GM19467 (cell line): ENCODE measurements around the gene ABCB9.
A peak's percentile ranks its signal among the peaks of the same experiment; 100 is the strongest.

Experiments
- ATAC-seq: cut with Tn5 transposase; IDR thresholded peaks from one replicate; pipeline ENCODE4 v1.9.1; 2021; ENCODE audit warnings: mild to moderate bottlenecking, moderate library complexity; ENCODE audit not compliant: unreplicated experiment

Gene ABCB9

DNA sequence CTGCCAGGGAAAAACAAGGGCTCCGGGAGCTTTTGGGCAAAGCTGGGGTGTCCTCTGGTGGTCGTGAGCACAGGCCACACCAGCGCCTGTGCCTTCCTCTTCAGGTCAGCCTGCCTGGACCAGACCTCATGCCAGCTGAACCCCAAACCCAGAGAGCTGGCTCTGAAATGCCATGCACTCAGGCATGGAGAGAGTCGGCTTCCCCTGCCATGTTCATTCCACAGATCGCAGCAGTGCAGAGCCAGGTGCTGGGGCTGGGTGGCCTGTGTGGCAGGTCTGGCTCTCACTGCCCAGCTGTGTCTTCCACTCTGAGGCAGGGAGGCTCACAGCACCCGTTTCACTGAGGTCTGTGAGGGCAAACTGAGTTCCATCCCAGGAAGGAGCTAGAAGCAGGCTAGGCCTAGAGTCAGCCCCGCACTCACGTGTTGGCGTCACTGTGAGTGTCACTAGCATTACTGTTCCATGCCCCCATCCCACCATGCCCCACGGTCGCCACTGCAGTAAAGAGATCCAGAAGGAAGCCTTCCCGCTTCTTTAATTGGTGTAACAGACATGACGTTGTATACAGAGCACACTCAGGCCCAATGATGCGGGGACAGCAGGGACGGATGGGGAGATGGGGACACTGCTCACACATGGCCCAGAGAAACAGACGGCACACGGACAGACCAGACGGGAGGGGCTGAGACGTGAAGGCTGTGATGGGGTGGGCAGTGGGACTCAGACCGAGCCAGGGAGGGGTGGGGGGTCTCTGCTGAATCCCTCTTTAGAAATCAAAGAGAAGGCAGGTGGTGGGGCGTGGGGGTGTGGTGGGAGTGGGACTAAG is 16.9 kb upstream of the ABCB9 start:
- no peak for ATAC-seq

DNA sequence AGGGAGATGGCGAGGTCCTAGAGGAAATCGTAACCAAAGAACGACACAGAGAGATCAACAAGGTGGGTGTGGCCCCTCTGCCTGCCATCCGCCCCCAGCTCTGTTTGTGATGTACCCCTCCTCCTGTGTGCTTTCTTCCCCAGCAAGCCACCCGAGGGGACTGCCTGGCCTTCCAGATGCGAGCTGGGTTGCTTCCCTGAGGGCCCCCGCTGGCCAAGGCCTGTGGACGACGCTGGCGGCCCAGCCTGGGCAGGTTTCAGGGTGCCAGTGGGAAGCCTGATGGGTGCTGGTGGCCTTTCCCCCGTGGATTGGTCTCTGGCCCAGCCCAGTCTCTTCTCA is 16.2 kb upstream of the ABCB9 start:
- no peak for ATAC-seq

DNA sequence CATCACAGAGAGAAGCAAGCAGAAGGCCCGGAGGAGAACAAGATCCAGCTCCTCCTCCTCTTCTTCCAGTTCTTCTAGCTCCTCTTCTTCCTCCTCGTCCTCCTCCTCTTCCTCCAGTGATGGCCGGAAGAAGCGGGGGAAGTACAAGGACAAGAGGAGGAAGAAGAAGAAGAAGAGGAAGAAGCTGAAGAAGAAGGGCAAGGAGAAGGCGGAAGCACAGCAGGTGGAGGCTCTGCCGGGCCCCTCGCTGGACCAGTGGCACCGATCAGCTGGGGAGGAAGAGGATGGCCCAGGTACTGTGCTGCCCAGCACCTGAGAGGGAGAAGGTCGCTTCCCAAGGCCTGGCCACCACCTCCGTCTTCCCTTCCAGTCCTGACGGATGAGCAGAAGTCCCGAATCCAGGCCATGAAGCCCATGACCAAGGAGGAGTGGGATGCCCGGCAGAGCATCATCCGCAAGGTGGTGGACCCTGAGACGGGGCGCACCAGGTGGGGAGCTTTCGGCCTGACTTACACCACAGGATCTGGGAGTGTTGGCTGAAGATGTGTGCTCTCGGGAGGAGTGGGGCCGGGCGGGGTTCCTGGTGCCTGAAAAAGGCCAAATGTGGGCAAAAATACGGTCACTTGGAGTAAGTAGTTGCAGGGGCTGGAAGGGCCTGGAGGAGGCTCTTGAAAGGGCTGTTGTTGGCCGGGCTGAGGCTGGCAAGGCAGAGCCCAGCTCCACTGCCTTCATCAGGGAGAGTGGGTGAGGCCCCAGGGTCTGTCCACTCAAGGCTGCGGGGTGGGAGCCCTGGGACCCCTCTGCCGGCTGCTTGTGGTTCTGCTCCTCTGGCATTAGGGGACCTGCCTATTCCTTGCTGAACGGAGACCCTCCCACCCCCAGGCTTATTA is 15.6 kb upstream of the ABCB9 start:
- ATAC-seq: no peak

DNA sequence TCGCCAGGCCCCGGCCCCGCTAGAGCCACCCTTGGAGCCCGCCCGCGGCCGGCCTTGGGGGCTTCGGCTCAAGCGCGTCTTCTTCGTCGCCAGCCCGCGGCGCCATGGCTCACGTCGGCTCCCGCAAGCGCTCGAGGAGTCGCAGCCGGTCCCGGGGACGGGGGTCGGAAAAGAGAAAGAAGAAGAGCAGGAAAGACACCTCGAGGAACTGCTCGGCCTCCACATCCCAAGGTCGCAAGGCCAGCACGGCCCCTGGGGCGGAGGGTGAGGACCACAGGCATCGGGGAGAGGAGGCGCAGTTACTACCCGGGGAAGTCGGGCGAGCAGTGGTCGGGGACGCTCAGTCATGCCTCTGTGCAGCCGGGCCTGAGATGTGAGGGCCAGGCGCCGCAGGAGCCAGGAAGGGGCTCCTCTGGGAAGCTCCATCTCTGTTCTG is 14.8 kb upstream of the ABCB9 start:
- peak; percentile 14 for ATAC-seq

DNA sequence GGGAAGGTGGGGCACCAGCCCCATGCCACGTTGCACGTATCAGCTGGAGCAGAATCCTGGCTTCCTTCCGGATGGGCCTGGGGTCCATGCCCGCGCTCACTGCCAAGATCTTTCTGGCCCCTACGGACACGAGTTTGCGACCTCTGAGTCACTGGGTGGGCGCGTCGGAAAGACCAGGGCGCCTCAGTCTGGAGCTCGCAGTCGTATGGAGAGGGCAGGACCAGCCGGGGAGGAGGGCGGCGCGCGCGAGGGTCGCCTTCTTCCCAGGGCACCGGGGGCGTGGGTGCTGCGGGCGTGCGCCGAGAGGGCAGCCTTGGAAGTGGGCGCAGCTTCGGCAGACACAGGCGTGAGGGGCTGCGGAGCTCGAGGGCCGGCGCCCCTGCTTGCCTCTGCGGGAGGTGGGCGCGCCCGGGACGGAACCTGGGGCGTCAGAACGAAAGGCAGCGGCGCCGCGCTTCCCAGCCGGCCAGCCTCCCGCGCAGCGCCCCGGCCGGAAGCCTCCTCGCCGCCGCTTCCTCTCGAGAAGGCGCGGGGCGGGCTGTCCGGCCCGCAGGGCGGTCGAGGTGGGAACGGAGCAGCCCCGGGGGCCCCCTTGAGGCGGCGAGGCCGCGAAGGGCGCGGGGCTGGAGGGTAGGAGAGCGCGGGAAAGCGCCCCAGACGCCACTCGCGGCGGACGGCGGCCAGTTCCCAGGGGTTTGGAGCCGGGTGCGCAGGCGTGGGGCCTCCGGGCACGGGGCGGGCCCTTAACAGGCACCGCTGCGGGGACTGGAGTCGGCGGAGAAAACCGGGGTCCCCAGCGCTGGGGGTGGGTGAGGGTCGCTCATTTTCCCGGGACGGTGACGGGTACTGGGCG is 14.1 kb upstream of the ABCB9 start, which contains the start of gene ARL6IP4:
TSS of gene ARL6IP4 (plus strand) at position 499 of the 853 bp plus-strand sequence. CDS start 459 bp downstream, outside the sequence.
- peak; percentile 62 for ATAC-seq

DNA sequence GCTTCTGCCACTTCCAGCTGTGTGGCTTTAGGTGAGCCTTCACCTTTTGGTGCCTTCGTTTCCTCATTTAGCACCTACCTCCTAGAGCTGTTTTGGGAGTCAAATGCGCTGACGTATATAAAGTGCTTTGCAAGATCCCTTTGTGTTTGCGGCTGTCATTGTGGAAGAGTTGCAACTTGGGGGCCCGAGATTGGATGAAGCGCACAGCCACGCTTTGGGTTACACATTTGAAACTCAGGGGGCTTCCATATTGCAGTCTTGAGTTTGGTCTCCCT is 13.6 kb upstream of the ABCB9 start:
- ATAC-seq: no peak

DNA sequence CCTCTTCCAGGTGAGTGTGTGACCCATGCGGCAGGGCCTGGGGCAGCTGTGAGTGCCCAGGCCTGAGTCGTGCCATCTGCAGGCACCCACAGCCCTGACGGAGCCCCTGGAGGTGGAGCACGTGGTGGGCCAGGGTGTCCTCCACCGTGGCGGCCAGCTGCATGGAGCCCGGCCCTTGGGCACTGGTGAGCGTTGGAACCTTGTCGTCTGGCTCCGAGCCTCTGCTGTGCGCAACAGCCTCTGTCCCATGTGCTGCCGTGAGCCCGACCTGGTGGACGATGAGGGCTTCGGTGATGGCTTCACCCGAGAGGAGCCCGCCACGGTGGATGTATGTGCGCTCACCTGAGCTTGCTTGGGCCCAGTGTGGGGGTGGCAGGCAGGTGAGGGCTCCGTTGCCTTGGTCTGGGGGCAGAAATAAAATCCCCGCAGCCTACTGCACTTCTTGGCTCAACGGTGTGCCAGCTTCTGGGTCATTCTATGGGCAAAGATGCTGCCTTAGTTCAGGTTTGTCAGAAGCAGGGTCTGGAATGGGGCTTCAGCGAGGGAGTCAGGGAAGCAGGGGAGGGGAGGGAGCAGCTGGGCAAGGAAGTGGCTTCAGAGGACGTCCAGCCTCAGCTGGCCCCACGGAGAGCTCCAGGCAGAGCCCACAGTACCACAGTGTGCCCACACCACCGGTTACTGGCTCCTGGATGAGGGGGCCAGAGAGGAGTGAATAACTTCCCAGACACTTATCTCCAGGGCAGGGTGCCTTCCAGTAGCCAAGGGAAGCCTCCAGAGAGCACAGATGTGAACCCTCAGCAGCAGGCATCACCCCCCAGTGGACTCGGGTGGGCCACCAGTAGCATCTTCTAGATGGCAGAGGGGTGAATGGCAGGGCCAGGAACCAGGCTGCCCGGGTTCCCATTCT is 13.0 kb upstream of the ABCB9 start:
- no peak for ATAC-seq

DNA sequence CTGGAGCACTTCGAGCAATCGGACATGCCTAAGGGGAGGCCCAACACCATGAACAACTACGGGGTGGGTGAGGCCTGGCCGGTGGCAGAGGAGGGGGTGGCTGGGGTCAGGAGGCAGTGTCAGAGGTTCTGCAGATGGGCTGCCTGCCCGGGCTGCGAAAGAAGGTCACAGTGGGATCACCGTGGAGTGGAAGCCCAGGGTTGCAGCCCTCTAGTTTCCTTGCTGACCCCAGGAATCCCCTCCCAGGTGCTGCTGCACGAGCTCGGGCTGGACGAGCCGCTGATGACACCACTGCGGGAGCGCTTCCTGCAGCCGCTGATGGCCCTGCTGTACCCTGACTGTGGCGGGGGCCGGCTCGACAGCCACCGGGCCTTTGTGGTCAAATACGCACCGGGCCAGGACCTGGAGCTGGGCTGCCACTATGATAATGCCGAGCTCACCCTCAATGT is 12.3 kb upstream of the ABCB9 start:
- no peak for ATAC-seq

DNA sequence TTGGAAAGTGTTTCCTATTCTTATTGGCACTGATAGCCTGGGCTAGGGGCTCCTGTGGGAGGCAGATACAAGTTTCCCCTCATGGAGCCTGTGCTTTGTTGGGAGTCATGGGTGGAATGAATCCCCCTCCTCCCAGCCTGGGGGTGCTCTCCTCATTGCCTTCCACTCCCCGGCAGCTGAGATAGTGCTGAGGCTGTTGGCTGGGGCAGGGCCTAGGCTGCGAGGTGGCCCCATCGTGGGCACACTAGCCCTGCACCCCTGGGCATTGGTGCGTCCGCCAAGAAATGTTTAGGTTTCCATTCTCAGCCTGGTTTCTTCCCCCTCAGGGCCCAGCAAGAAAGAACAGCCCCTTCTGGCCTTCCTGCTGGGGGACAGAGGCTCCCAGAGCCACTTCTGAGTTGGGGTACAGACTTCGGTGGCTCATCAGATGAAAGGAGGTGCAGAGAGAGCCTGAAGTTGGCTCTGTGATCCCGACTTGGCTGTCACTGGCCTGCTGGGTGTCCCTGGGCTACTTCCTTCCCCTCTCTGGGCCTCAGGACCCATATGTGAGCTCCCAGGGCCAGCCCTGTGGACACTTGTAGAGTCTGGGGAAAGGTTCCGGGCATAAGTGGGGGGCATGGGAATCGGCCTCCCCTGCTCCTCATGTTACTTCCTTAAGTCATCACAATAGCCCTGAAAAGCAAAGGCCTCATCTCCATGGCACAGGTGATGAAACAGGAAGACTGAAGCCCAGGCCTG is 11.6 kb upstream of the ABCB9 start:
- ATAC-seq: no peak

DNA sequence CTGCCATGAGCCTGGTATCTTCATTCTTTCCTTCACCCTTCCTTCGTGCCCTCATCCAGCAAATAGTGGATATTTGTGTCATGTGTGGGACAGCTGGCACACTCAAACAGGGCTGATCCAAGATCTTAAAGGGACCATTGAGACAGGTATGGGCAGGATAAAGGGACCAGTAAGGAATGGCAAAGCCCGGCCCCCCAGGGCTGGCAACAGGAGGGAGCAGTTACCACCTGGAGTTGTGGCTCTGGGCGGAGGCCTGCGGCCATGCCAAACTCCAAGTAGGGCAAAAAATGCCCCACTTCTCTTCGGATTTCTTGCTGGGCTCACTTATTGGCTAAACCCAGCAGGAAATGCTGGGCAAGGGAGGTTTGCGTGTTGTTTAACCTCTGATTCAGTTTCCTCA is 10.9 kb upstream of the ABCB9 start:
- no peak for ATAC-seq

DNA sequence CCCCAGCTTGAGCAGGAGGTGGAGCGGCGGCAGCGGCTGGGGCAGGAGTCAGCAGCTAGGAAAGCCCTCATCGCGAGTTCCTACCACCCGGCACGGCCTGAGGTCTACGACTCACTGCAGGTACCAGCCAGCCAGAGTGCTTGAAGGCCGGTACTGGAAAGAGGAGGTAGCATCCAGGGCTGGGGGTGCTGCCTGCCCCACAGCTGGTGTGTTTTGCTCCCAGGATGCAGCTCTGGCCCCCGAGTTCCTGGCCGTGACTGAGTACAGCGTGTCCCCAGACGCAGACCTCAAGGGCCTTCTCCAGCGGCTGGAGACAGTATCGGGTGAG is 10.3 kb upstream of the ABCB9 start:
- ATAC-seq: no peak

DNA sequence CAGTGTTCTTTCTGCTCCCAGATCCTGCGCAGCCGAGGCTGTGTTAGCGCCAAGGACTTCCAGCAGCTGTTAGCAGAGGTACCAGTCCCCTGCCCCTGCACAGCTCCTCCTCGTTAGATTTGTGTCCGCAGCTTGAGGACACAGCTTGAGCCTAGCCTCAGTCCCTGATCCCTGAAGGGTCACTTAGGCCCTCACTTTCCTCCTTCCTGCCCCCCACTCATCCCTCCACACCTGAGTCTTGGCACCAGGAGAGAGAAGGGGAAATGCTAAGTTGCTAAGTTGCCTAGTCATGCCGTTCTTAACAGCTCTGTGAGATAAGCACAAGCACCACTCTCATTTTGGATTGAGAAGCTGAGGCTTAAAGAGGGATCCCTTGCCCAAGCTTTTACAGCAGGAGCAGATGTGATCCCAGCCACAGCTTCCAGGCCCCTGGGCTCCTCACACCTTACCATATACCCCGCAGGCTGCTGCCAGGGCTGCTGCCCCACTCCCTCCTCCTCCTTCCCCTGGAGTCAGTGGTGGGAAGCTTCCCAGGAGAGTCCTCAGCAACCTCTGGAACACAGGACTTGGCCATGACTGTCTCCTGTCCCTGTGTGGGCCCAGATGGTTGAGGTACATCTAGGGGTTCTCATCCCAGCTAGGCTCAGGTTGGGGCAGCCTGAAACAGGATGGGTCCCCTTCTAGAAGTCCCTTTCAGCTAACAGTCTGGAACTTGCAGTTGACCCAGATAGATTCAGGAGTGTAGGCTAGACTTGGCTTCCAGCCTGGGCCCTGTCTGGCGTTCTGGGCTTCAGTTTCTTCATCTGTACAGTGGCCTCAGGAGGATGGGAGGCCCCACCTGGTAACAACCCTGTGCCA is 9.8 kb upstream of the ABCB9 start:
- no peak for ATAC-seq

DNA sequence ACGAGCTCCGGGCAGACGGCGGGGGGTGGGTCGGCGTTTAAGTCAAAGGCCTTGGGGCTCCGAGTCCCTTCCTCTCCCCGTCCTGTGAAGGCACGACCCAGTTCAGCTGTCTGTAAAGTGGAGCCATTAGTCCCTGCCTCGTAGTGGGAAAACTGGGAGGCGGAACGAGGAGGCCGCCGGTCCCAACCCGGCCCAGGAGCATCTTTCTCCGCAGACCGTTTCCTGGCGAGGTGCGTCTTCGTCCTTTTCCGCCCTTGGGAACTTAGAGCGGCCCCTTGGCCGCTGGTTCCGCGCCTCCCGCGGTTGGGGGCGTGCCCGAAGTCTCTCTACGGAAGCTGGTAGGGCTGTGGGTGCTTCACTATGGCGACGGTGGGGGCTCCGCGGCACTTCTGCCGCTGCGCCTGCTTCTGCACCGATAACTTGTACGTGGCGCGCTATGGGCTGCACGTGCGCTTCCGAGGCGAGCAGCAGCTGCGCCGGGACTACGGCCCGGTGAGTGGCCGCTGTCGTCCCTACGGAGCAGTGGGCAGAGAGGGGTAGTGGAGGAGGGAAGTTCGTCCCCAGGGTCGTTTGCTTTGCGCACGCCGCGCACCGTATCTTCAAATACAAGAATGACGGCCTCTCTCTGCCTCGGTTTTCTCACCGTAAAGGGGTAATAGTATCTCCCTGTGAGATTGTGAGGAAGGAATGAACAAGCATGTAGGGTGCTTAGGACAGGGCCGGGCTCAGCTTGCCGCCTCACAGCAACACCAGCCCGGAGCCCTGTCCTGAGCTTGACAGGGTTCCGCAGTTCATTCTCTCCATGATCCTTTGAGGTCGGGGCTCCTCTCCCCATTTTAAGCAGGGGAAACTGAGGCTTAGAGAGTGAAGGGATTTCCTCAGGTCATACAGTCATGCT is 8.9 kb upstream of the ABCB9 start, which contains the start of gene OGFOD2:
TSS of gene OGFOD2 (plus strand) at position 353 of the 898 bp plus-strand sequence. CDS start at position 361, 8 bp downstream.
- ATAC-seq: peak; percentile 74

DNA sequence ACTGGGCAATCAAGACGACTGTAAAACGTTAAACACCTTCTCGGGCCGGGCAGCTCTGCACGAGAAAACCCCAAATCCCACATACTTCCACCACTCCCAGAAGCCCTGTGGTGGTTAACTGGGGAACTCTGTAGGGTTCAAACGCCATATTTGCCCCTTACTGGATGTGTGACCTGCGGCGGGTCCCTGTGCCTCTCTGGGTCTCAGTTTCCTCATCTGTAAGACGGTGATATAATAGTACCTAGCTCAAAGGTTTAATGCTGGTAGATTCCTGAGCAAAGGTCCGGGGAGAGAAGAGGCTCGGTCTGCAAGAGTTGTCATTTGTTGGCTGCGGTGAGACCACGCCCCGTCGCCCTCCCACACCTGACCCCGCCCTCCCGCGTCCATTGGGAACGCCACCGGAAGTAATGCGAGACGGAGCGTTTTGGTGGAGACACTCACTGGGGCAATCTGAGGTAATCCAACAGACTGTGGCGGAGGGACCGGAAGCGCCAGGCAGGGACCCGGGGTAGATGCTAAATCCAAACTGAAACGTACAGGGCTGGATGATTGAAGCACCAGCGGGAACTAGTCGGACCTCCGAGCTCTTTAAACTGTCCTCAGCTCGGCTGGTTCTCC is 8.1 kb upstream of the ABCB9 start:
- ATAC-seq: peak; percentile 68

DNA sequence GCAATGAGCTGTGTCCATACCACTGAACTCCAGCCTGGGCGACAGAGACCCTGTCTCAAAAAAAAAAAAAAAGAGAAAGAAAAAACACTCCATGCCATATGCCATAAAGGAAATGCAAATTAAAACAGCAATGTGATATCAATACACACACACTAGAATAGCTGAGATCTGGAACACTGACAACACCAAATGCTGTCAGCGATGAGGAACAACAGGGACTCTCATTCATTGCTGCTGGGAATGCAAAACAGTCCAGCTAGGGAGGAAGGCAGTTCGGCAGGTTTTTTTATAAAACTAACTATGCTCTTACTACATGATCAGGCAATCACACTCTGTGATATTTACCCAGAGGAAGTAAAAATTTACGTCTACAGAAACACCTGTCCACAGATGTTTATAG is 3.4 kb upstream of the ABCB9 start:
- no peak for ATAC-seq

DNA sequence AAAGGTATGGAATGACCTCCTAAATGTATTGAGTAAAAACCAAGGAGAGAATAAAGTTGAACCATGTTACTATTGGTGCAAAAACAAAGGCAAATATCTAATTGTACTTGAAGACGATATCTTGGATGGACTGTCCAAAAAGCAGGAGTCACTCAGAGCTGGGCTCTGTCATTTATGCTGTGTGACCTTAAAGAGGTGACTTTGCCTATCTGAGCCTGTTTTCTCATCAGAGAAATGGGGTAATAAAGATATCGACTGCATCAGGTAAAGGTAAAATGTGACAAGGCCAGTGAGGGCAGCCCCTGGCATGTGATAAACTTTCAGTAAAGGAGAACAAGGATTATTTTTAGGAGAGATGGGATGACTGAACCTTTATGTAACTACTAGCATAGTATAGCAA is 1.8 kb upstream of the ABCB9 start:
- no peak for ATAC-seq
